HEK293T (cell line): ENCODE data around the gene HIGD2A.

Source experiments
- CTCF ChIA-PET: fragments of 350-600 bp; formaldehyde crosslinking; extraction: SDS; loops from one replicate; lab custom pipeline; 2021; ENCODE audit warnings: antibody characterized with exemption, inconsistent platforms; lab: Yijun Ruan, JAX
- POLR2A ChIA-PET: fragments of 350-600 bp; formaldehyde crosslinking; extraction: SDS; loops from one replicate; lab custom pipeline; 2020; ENCODE audit warnings: antibody characterized with exemption, inconsistent platforms; lab: Yijun Ruan, JAX
- DNase-seq: peaks from one replicate; pipeline ENCODE4 v3.0.0; 2012; ENCODE audit warnings: mixed read lengths; ENCODE audit errors: extremely low spot score
- ARNT ChIP-seq: fragments of 450-650 bp; IDR thresholded peaks from 2 replicates; pipeline ENCODE4 v1.6.1; 2017; ENCODE audit warnings: mild to moderate bottlenecking
- BHLHE40 ChIP-seq: fragments of 450-650 bp; IDR thresholded peaks from 2 replicates; pipeline ENCODE4 v1.6.1; 2016; ENCODE audit warnings: mild to moderate bottlenecking, moderate library complexity, borderline replicate concordance
- CTBP1 ChIP-seq: fragments of 450-650 bp; IDR thresholded peaks from 2 replicates; pipeline ENCODE4 v1.6.1; 2016; ENCODE audit warnings: borderline replicate concordance
- ELF4 ChIP-seq: fragments of 450-650 bp; IDR thresholded peaks from 2 replicates; pipeline ENCODE4 v1.6.1; 2017; ENCODE audit warnings: antibody characterized with exemption
- FOXA1 ChIP-seq: fragments of 450-650 bp; IDR thresholded peaks from 2 replicates; pipeline ENCODE4 v1.6.1; 2016; ENCODE audit warnings: mild to moderate bottlenecking
- FOXK2 ChIP-seq: fragments of 450-650 bp; IDR thresholded peaks from 2 replicates; pipeline ENCODE4 v1.6.1; 2016; ENCODE audit warnings: mild to moderate bottlenecking
- FOXM1 ChIP-seq: fragments of 450-650 bp; IDR thresholded peaks from 2 replicates; pipeline ENCODE4 v1.6.1; 2017; ENCODE audit warnings: mild to moderate bottlenecking, borderline replicate concordance
- HDGF ChIP-seq: fragments of 450-650 bp; IDR thresholded peaks from 2 replicates; pipeline ENCODE4 v1.6.1; 2017; ENCODE audit warnings: antibody characterized with exemption, borderline replicate concordance
- L3MBTL2 ChIP-seq: fragments of 450-650 bp; conservative IDR thresholded peaks from 2 replicates; pipeline ENCODE4 v1.6.1; 2016; ENCODE audit warnings: mild to moderate bottlenecking
- LEF1 ChIP-seq: fragments of 450-650 bp; IDR thresholded peaks from 2 replicates; pipeline ENCODE4 v1.6.1; 2017; ENCODE audit warnings: mild to moderate bottlenecking, borderline replicate concordance
- NFRKB ChIP-seq: fragments of 450-650 bp; IDR thresholded peaks from 2 replicates; pipeline ENCODE4 v1.6.1; 2016; ENCODE audit warnings: mild to moderate bottlenecking, moderate library complexity
- PKNOX1 ChIP-seq: fragments of 450-650 bp; IDR thresholded peaks from 2 replicates; pipeline ENCODE4 v1.6.1; 2016
- SP1 ChIP-seq: fragments of 450-650 bp; IDR thresholded peaks from 2 replicates; pipeline ENCODE4 v1.6.1; 2017
- SUZ12 ChIP-seq: fragments of 450-650 bp; IDR thresholded peaks from 2 replicates; pipeline ENCODE4 v1.6.1; 2016; ENCODE audit warnings: mild to moderate bottlenecking
- TARDBP ChIP-seq: fragments of 450-650 bp; IDR thresholded peaks from 2 replicates; pipeline ENCODE4 v1.6.1; 2016
- ZNF384 ChIP-seq: fragments of 450-650 bp; IDR thresholded peaks from 2 replicates; pipeline ENCODE4 v1.6.1; 2016

Gene HIGD2A

GRCh38 chr5:176383961-176384360, 4.6 kb upstream of the HIGD2A start:
- DNase-seq: no peak
- CTCF ChIA-PET: no interaction called here
- POLR2A ChIA-PET: no interaction called here
- no peak for TF ChIP-seq PKNOX1
- no peak for TF ChIP-seq FOXM1
- no peak for TF ChIP-seq FOXA1
- TF ChIP-seq LEF1: no peak
- no peak for TF ChIP-seq BHLHE40
- no peak for TF ChIP-seq ELF4
- TF ChIP-seq L3MBTL2: no peak
- no peak for TF ChIP-seq ARNT
- no peak for TF ChIP-seq CTBP1
- TF ChIP-seq ZNF384: no peak
- no peak for TF ChIP-seq HDGF
- TF ChIP-seq SP1: no peak
- TF ChIP-seq TARDBP: no peak
- no peak for TF ChIP-seq FOXK2
- TF ChIP-seq NFRKB: no peak
- TF ChIP-seq SUZ12: no peak

DNA sequence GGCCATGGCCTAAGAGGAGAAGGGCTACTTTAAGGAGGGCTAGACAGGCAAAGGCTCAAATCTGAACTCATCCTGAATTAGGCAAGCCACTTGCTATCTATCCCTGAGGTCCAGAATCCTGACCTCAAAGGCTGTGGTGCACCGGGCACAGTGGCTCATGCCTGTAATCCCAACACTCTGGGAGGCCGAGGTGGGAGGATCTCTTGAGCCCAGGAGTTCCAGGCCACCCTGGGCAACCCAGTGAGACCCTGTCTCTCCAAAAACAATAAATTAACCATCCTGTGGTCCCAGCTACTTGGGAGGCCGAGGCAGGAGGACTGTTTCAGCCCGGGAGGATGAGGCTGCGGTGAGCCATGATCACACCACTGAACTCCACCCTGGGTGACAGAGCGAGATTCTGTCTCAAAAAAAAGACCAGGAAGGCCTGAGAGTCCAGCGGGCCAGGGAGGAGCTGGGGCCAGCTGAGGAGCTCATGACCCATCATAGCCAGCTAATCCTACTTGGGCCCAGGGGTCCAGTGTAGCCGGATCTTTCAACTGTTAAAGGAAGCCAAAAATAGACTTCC, 4.1 kb upstream of the HIGD2A start:
- DNase-seq: no peak
- ChIA-PET CTCF (interaction anchor here (0.5 kb wide), 1 partner anchor 45 kb away, joined by 3 read pairs; no protein-coding TSS in a partner anchor), POLR2A (interaction anchor here (0.6 kb wide), 1 partner anchor 654 kb away, joined by 3 read pairs; no protein-coding TSS in a partner anchor)
- TF ChIP-seq SUZ12: no peak
- no peak for TF ChIP-seq BHLHE40
- no peak for TF ChIP-seq ZNF384
- TF ChIP-seq TARDBP: no peak
- no peak for TF ChIP-seq NFRKB
- TF ChIP-seq CTBP1: no peak
- TF ChIP-seq PKNOX1: no peak
- TF ChIP-seq FOXK2: no peak
- no peak for TF ChIP-seq ARNT
- no peak for TF ChIP-seq SP1
- no peak for TF ChIP-seq FOXM1
- TF ChIP-seq FOXA1: no peak
- TF ChIP-seq L3MBTL2: no peak
- no peak for TF ChIP-seq ELF4
- TF ChIP-seq LEF1: no peak
- no peak for TF ChIP-seq HDGF

GRCh38 chr5:176384991-176385390, 3.6 kb upstream of the HIGD2A start:
- no peak for DNase-seq
- POLR2A ChIA-PET: interaction anchor here (0.6 kb wide), 1 partner anchor 655 kb away, joined by 3 read pairs; no protein-coding TSS in a partner anchor
- CTCF ChIA-PET: interaction anchor here (0.5 kb wide), 1 partner anchor 44 kb away, joined by 3 read pairs; no protein-coding TSS in a partner anchor
- no peak for TF ChIP-seq ARNT
- no peak for TF ChIP-seq FOXK2
- no peak for TF ChIP-seq L3MBTL2
- TF ChIP-seq PKNOX1: no peak
- TF ChIP-seq SUZ12: no peak

DNA sequence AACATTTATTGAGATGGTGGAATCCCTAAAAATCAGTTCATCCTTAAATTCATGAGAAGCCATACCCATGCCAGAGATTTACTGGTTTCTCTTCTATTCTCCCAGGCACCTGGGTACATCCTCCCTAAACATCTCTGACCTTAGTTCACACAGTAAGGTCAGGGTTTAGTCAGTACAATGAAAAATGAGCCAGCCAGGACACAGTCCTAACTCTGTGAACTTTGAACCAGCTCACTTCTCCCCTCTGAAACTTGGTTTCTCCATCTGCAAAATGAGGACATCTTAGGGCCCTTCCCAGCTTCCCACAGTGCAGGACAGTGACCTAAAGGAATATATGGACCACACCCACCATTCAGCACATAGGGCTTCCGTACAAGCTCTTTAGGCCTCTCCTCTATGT, 2.1 kb upstream of the HIGD2A start:
- no peak for TF ChIP-seq ZNF384
- TF ChIP-seq HDGF: no peak
- no peak for TF ChIP-seq CTBP1
- no peak for TF ChIP-seq TARDBP
- no peak for TF ChIP-seq NFRKB
- no peak for TF ChIP-seq SP1
- no peak for TF ChIP-seq PKNOX1
- no peak for TF ChIP-seq L3MBTL2
- TF ChIP-seq FOXA1: no peak
- no peak for TF ChIP-seq ARNT
- no peak for TF ChIP-seq ELF4
- no peak for TF ChIP-seq FOXK2
- no peak for TF ChIP-seq FOXM1
- TF ChIP-seq BHLHE40: no peak
- no peak for TF ChIP-seq LEF1
- TF ChIP-seq SUZ12: no peak
- CTCF ChIA-PET: no interaction called here
- POLR2A ChIA-PET: no interaction called here
- DNase-seq: no peak

GRCh38 chr5:176387384-176387925, 1.1 kb upstream of the HIGD2A start:
- TF ChIP-seq SUZ12 (no peak), HDGF (no peak), FOXM1 (no peak), CTBP1 (no peak), ELF4 (no peak), FOXA1 (no peak)
- ChIA-PET POLR2A (interaction anchor here (1.0 to 3.3 kb wide), 6 partner anchors 10 to 155 kb away, joined by 4 to 22 read pairs (median 4); partner anchors contain the start of genes KIAA1191 and RNF44), CTCF (interaction anchor here (0.7 kb wide), 1 partner anchor 541 kb away, joined by 3 read pairs; no protein-coding TSS in a partner anchor)
- DNase-seq: no peak
